ENCODE measurements around the gene CT47B1. TPM values are rescaled to one million over a fixed set of nuclear protein-coding genes. Genes with fewer than 3 reads are reported as not detected.
"Not testable (repeated sequence)": the region's sequence is repeated elsewhere in the genome, so short reads cannot be mapped to it uniquely, and the experiment has no call there.

The CT47B1 gene
- total RNA-seq (2013; cell fraction: nucleolus; rRNA removed), result not detected in 2 replicates
- total RNA-seq (2014; rRNA removed), result not detected in 2 replicates
- total RNA-seq (2014; rRNA removed; fragmentation: Illumina TruSeq; extraction: Trizol), result not detected in 2 replicates
- not detected in 2 replicates for total RNA-seq (2021)
- polyA plus RNA-seq (2011; ENCODE audit: low read depth), result not detected
- polyA plus RNA-seq (2011; rRNA removed), result not detected in 2 replicates
- not detected in 2 replicates for polyA plus RNA-seq (2011; cell fraction: cytosol; rRNA removed)
- polyA plus RNA-seq (2011; cell fraction: nucleus; rRNA removed), result not detected in 2 replicates
- polyA plus RNA-seq (2012), result not detected in 2 replicates
- polyA plus RNA-seq (2014; fragmentation: Illumina TruSeq; extraction: Trizol), result not detected in 2 replicates
- polyA plus RNA-seq (2014; fragmentation: Nextera tagmentation; extraction: Ambion mirVana), result not detected
- polyA plus RNA-seq (2014; rRNA removed), result not detected in 2 replicates
- not detected for polyA plus RNA-seq (2016; fragmentation: Nextera tagmentation; extraction: Ambion mirVana)
- polyA minus RNA-seq (2011; rRNA and poly(A)+ RNA removed), result not detected in 2 replicates
- not detected in 2 replicates for polyA minus RNA-seq (2011; cell fraction: cytosol; rRNA and poly(A)+ RNA removed)
- polyA minus RNA-seq (2011; cell fraction: nucleus; rRNA and poly(A)+ RNA removed), result not detected in 2 replicates
- not detected for Bru-seq, nascent RNA
- BruChase-seq, experiment 1, labeled RNA remaining after a 6-hour chase, result not detected
- not detected for BruChase-seq, experiment 2, labeled RNA remaining after a 2-hour chase
- long read RNA-seq, experiment 1, result 0 reads
- long read RNA-seq, experiment 2, result 0 reads

DNA sequence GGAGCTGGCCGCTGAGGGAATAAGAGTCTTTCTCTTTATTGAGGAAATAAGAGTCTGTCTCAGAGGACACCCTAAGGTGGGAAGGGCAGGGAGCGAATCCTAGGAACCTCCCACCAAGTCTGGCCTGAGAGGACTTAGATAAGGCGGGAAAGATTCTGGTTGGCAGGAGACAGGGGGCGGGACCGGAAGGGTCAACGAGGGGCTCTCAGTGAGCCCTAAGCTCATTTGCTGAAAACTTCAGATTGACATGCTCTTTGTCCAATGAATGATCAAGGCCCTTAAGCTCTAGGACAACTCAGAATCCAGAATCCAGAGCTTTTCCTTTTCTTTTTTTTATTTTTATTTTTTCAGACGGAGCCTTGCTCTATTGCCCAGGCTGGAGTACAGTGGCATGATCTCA lies at the start of gene CT47B1:
Gene CT47B1, minus strand, starts transcription at position 101 of the 400 bp plus-strand sequence. CDS start 196 bp downstream, outside the sequence.
- ATAC-seq; H3K27ac ChIP-seq (ENCODE audit: control insufficient read depth, insufficient read depth); FAIRE-seq; H3K79me2 ChIP-seq (ENCODE audit: control insufficient read depth, insufficient read depth, low read length); H3K4me1 ChIP-seq (ENCODE audit: control insufficient read depth, insufficient read depth, low read length); in situ Hi-C loops (cut with MboI); H3K27me3 ChIP-seq (replicated peaks in 1 of 2; ENCODE audit: control insufficient read depth in 2 of 2, insufficient read depth in 2 of 2, low read length in 1 of 2); CTCF ChIA-PET; POLR2A ChIA-PET; H3K4me3 ChIP-seq; H4K20me1 ChIP-seq (ENCODE audit: control insufficient read depth, insufficient read depth); RAD21 ChIA-PET (ENCODE audit: unreplicated experiment); DNase-seq (ENCODE audit: low read depth, low spot score); H3K9me3 ChIP-seq (replicated peaks; ENCODE audit: control insufficient read depth, insufficient read depth, low read length); H3K4me2 ChIP-seq (ENCODE audit: control insufficient read depth, insufficient read depth); H2AFZ ChIP-seq (ENCODE audit: control insufficient read depth, low read depth, low read length); BruUV-seq (replicated peaks); H3K36me3 ChIP-seq (ENCODE audit: control insufficient read depth in 2 of 2, insufficient read depth in 2 of 2, low read length in 1 of 2); intact Hi-C loops (cut with micrococcal nuclease; ENCODE audit: unreplicated experiment); H3K9ac ChIP-seq (ENCODE audit: control insufficient read depth, insufficient read depth, low read length); SMC1A ChIA-PET (ENCODE audit: uncharacterized antibody, unreplicated experiment): not testable (repeated sequence)
- WGBS (ENCODE audit: insufficient coverage, insufficient replicate concordance, low lambda C conversion rate, missing lambda C conversion rate), result no CpG with 5 or more reads among the region's 7 CpGs

DNA sequence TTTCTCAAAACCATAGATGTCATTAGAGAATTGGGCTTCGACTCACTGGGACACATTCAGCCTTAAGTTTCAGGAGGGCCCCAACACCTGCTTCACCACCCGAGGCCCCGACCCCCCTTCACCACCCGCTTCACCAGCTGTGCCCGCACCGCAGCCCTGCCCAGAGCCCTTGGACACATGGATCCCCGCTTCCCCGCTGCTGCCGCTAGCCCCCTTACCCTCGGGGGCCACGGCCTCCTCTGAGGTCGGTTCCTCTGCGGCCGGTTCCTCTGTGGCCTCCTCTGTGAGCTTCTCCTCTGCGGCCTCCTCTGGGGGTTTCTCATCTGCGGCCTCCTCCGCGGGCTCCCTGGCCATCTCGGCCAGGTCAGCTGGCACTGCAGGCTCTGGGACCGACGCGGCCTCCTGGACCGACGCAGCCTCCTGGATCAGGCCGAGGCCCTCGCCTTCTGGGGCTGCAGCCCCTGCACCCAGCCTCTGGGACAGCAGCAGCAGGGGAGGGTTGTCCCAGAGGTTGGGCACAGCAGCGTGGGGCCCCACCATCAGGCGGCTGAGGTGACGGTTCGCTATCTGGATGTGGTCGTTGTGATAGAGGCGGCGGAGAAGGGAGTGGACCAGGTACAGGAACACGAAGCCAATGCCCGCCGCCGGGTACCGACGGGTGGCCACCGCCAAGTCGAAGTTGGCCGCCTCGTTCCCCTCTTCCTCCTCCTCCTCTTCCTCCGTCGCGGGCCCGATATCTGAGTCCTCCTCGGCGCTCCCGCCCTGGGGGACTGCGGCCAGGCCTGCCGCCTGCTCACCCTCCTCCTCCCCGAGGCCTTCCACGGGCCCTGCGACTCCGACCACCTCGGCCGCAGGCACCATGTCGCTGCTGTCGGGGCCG lies 748 bp downstream of the CT47B1 start:
- in situ Hi-C loops (cut with MboI), result no loop called here
- ATAC-seq (no peak), DNase-seq (ENCODE audit: low read depth, low spot score) (no peak), FAIRE-seq (no peak)
- 71% methylated on average over 38 of the region's 61 CpGs for WGBS (ENCODE audit: insufficient coverage, insufficient replicate concordance, low lambda C conversion rate, missing lambda C conversion rate)
- no peak overlapping the region for H3K9ac ChIP-seq (ENCODE audit: control insufficient read depth, insufficient read depth, low read length)
- no TSS peak for BruUV-seq (replicated peaks)
- H3K9me3 ChIP-seq (replicated peaks; ENCODE audit: control insufficient read depth, insufficient read depth, low read length), result no peaks in the 10 kb centered on the region; the same call in 2 of the 3 replicates
- H3K4me2 ChIP-seq (ENCODE audit: control insufficient read depth, insufficient read depth), result no peak overlapping the region
- ChIA-PET RAD21 (ENCODE audit: unreplicated experiment) (no interaction called here), SMC1A (ENCODE audit: uncharacterized antibody, unreplicated experiment) (interaction anchor here (0.7 kb wide), 1 partner anchor 282 kb away, joined by 3 read pairs; no protein-coding TSS in a partner anchor), CTCF (interaction anchor here (0.7 kb wide), 1 partner anchor 15 kb away, joined by 3 read pairs; no protein-coding TSS in a partner anchor), POLR2A (no interaction called here)
- H3K79me2 ChIP-seq (ENCODE audit: control insufficient read depth, insufficient read depth, low read length), result no peaks in the 10 kb centered on the region
- H2AFZ ChIP-seq (ENCODE audit: control insufficient read depth, low read depth, low read length), result no peak overlapping the region
- H4K20me1 ChIP-seq (ENCODE audit: control insufficient read depth, insufficient read depth), result no peaks in the 10 kb centered on the region
- H3K27me3 ChIP-seq (replicated peaks in 1 of 2; ENCODE audit: control insufficient read depth in 2 of 2, insufficient read depth in 2 of 2, low read length in 1 of 2), result no peaks in the 10 kb centered on the region
- H3K4me1 ChIP-seq (ENCODE audit: control insufficient read depth, insufficient read depth, low read length), result no peaks in the 10 kb centered on the region
- H3K27ac ChIP-seq (ENCODE audit: control insufficient read depth, insufficient read depth), result no peak overlapping the region
- H3K4me3 ChIP-seq, result no peak overlapping the region
- H3K36me3 ChIP-seq (ENCODE audit: control insufficient read depth in 2 of 2, insufficient read depth in 2 of 2, low read length in 1 of 2), result no peaks in the 10 kb centered on the region
- intact Hi-C loops (cut with micrococcal nuclease; ENCODE audit: unreplicated experiment), result no loop called here
- no peak for TF ChIP-seq ZNF274 (IDR thresholded peaks at IDR 0.05; ENCODE audit: insufficient read depth, insufficient read length)
- TF ChIP-seq ZNF384 (IDR thresholded peaks at IDR 0.05; ENCODE audit: borderline replicate concordance, low read depth, low read length), result no peak
- TF ChIP-seq RELA (IDR thresholded peaks at IDR 0.05; ENCODE audit: borderline replicate concordance, partially characterized antibody), result no peak
- TF ChIP-seq, protein P1, sequence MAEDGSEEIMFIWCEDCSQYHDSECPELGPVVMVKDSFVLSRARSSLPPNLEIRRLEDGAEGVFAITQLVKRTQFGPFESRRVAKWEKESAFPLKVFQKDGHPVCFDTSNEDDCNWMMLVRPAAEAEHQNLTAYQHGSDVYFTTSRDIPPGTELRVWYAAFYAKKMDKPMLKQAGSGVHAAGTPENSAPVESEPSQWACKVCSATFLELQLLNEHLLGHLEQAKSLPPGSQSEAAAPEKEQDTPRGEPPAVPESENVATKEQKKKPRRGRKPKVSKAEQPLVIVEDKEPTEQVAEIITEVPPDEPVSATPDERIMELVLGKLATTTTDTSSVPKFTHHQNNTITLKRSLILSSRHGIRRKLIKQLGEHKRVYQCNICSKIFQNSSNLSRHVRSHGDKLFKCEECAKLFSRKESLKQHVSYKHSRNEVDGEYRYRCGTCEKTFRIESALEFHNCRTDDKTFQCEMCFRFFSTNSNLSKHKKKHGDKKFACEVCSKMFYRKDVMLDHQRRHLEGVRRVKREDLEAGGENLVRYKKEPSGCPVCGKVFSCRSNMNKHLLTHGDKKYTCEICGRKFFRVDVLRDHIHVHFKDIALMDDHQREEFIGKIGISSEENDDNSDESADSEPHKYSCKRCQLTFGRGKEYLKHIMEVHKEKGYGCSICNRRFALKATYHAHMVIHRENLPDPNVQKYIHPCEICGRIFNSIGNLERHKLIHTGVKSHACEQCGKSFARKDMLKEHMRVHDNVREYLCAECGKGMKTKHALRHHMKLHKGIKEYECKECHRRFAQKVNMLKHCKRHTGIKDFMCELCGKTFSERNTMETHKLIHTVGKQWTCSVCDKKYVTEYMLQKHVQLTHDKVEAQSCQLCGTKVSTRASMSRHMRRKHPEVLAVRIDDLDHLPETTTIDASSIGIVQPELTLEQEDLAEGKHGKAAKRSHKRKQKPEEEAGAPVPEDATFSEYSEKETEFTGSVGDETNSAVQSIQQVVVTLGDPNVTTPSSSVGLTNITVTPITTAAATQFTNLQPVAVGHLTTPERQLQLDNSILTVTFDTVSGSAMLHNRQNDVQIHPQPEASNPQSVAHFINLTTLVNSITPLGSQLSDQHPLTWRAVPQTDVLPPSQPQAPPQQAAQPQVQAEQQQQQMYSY (CRISPR knock-in tag; IDR thresholded peaks at IDR 0.05), result no peak
- TF ChIP-seq MEF2B (IDR thresholded peaks at IDR 0.05; ENCODE audit: partially characterized antibody, poor library complexity, severe bottlenecking), result no peak
- no peak for TF ChIP-seq RCOR1 (conservative IDR thresholded peaks at IDR 0.05; ENCODE audit: low read depth, low read length)

Measured in GM12878 (cell line).